Kidney (tissue), 14 donors: ENCODE results near the gene FRA10AC1. TPM values are rescaled to one million over a fixed set of nuclear protein-coding genes. Genes with fewer than 3 reads are reported as not detected.

ENCODE experiments used
- DNase-seq, 5 donors: peaks; one replicate each; pipeline ENCODE4 v3.0.0-alpha.2; 2013 to 2020
- FAIRE-seq: peaks from 2 replicates; lab custom pipeline; 2012; peaks lifted over from hg19 to GRCh38; lab: Jason Lieb, UNC
- H3K27ac ChIP-seq, 2 donors: one replicate each; pipeline ENCODE4 v1.7.0; 2013; ENCODE audit warnings: low read depth in 2 of 2, low read length in 2 of 2, inconsistent platforms in 1 of 2
- H3K27me3 ChIP-seq: one replicate; pipeline ENCODE4 v1.7.1; 2013; ENCODE audit warnings: low read length, inconsistent platforms; ENCODE audit not compliant: control insufficient read depth, insufficient read depth
- H3K36me3 ChIP-seq, 3 donors: one replicate each; pipeline versions ENCODE4 v1.7.0 to v1.7.1; 2013; ENCODE audit warnings: low read length in 3 of 3, control low read depth in 1 of 3, inconsistent platforms in 1 of 3; ENCODE audit not compliant: insufficient read depth in 3 of 3, control insufficient read depth in 2 of 3
- H3K4me1 ChIP-seq, 3 donors: one replicate each; pipeline versions ENCODE4 v1.7.0 to v1.7.1; 2013; ENCODE audit warnings: low read length in 3 of 3, inconsistent platforms in 1 of 3, low read depth in 1 of 3; ENCODE audit not compliant: control insufficient read depth in 2 of 3, insufficient read depth in 2 of 3
- H3K4me3 ChIP-seq, 3 donors: one replicate each; pipeline versions ENCODE4 v1.7.0 to v1.8.1; 2013; ENCODE audit warnings: low read length in 3 of 3, control low read depth in 1 of 3, inconsistent platforms in 1 of 3
- H3K9ac ChIP-seq, 3 donors: one replicate each; pipeline versions ENCODE4 v1.7.0 to v1.7.1; 2013; ENCODE audit warnings: low read length in 3 of 3, control low read depth in 1 of 3, inconsistent platforms in 1 of 3
- H3K9me3 ChIP-seq, 3 donors: one replicate each; pipeline versions ENCODE4 v1.7.0 to v1.7.1; 2013; ENCODE audit warnings: low read length in 3 of 3, control low read depth in 1 of 3, inconsistent platforms in 1 of 3; ENCODE audit not compliant: control insufficient read depth in 2 of 3, insufficient read depth in 1 of 3
- CTCF ChIP-seq: IDR thresholded peaks from 3 replicates; pipeline ENCODE4 v1.5.1; 2012; ENCODE audit warnings: mild to moderate bottlenecking, moderate library complexity, borderline replicate concordance; ENCODE audit not compliant: insufficient read depth; ENCODE audit errors: extremely low read depth
- intact Hi-C: fragments of 100-400 bp; cut with DNase I; formaldehyde crosslinking; loops from one replicate; pipeline ENCODE4 v1.11.1; 2022
- polyA plus RNA-seq: library from polyadenylated mRNA; stranded (reverse); fragments of 350-450 nt; fragmentation: Illumina TruSeq; extraction: RNeasy Lipid Tissue Mini Kit (QIAGEN cat#74804); gene quantifications from one replicate; pipeline ENCODE4 v1.2.3, GENCODE V29; 2014; ENCODE audit warnings: low read depth, low replicate concordance; ENCODE audit not compliant: insufficient read depth
- total RNA-seq: library from RNA; stranded (reverse); fragmentation: NEBNext Ultra II Directional; extraction: Animal tissue kit (Norgen Biotek cat#: 25700); gene quantifications from one replicate; pipeline ENCODE4 v1.2.1, GENCODE V29; 2021
- donor health status: control.
- donor health status: control.
- donor health status: control.
- donor health status: control.
- donor health status: control.
- donor health status: DM: yes; HTN: yes; CAD: no.
- donor health status: Normal renal cell carcinoma (clear cell type).

FRA10AC1 gene
- total and polyA plus RNA-seq, 2 donors from 2014 or later, result 15.6 to 18.9 TPM

GRCh38 chr10:93670372-93670771 lies 32.0 kb downstream of the FRA10AC1 start:
- TF ChIP-seq CTCF, result no peak
- H3K27me3 ChIP-seq, result no peaks in the 10 kb centered on the region
- H3K9me3 ChIP-seq, result no peaks in the 10 kb centered on the region
- no peak overlapping the region for H3K27ac ChIP-seq
- no peak for DNase-seq
- no peak for FAIRE-seq
- intact Hi-C loops, result no loop called here
- peaks cover 2 to 17% (median 2%) of the 10 kb centered on the region in 3 donors for H3K36me3 ChIP-seq
- no peak overlapping the region for H3K4me3 ChIP-seq
- H3K9ac ChIP-seq, result no peak overlapping the region
- peaks cover 0 to 4% (median 0%) of the 10 kb centered on the region in 3 donors for H3K4me1 ChIP-seq

- H3K9ac ChIP-seq, result no peak overlapping the region
- FAIRE-seq, result no peak
- H3K4me3 ChIP-seq, result no peak overlapping the region
- no peak for DNase-seq
- no peaks in the 10 kb centered on the region for H3K9me3 ChIP-seq
- no peak for TF ChIP-seq CTCF
- H3K27me3 ChIP-seq, result no peaks in the 10 kb centered on the region
- peaks cover 0 to 4% (median 0%) of the 10 kb centered on the region in 3 donors for H3K4me1 ChIP-seq
- H3K36me3 ChIP-seq, result peaks cover 2 to 16% (median 2%) of the 10 kb centered on the region in 3 donors
- H3K27ac ChIP-seq, result no peak overlapping the region
- intact Hi-C loops, result no loop called here
These were observed 34.6 kb downstream of the FRA10AC1 start for GRCh38 chr10:93667795-93668194.

- Histone ChIP-seq H3K9ac (no peak overlapping the region), H3K4me3 (no peak overlapping the region), H3K9me3 (no peaks in the 10 kb centered on the region), H3K4me1 (no peaks in the 10 kb centered on the region), H3K27ac (no peak overlapping the region), H3K27me3 (no peaks in the 10 kb centered on the region), H3K36me3 (peaks cover 2 to 12% (median 2%) of the 10 kb centered on the region in 3 donors)
- intact Hi-C loops, result no loop called here
- no peak for FAIRE-seq
- no peak for TF ChIP-seq CTCF
- DNase-seq, result no peak
These were observed 36.4 kb downstream of the FRA10AC1 start for GRCh38 chr10:93666030-93666429.

GRCh38 chr10:93657757-93658156 lies 44.6 kb downstream of the FRA10AC1 start:
- Histone ChIP-seq H3K27me3 (no peaks in the 10 kb centered on the region), H3K36me3 (no peaks in the 10 kb centered on the region), H3K9ac (no peak overlapping the region), H3K27ac (no peak overlapping the region), H3K4me3 (no peak overlapping the region), H3K4me1 (no peaks in the 10 kb centered on the region), H3K9me3 (no peaks in the 10 kb centered on the region)
- no peak for DNase-seq
- intact Hi-C loops, result no loop called here
- TF ChIP-seq CTCF, result no peak
- no peak for FAIRE-seq
